ENCODE results near the gene EXD2.
"Not testable (repeated sequence)": the region's sequence is repeated elsewhere in the genome, so short reads cannot be mapped to it uniquely, and the experiment has no call there.

Gene EXD2

GRCh38 chr14:69282448-69282847 is 91.2 kb downstream of the EXD2 start:
- no peak for DNase-seq

GRCh38 chr14:69284170-69284569 is 92.9 kb downstream of the EXD2 start:
- DNase-seq = no peak

DNA sequence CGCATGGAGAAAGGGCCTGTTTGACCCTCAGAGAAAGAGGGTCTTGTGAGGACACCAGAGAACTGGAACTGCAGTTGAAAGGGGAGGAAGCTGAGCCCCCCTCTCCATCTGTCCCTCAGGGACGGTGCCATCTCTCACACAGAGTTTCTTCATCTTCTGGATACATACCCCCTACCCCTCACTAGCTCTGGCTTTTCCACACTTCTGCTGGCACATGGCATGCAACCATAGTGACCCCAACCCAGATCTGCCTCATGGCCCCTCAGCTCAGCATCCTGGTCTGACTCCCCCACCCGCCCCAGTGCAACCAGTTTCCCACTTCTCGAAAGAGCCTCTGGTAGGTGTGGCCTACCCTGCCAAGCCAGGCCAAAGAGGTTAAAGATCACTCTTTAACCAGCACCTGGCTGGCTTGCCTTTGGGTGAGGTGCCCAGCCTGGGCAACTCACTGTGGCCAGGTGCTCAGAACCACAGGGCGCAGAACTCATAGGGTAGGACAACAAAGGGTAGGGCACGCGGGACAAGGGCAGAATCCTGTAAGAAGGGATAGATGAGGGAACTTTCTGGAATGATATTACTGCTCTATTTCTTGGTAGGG is 94.5 kb downstream of the EXD2 start:
- DNase-seq = no peak

GRCh38 chr14:69287098-69288010 is 96.1 kb downstream of the EXD2 start:
- DNase-seq = no peak

GRCh38 chr14:69288011-69288771 is 96.9 kb downstream of the EXD2 start:
- DNase-seq = no peak

DNA sequence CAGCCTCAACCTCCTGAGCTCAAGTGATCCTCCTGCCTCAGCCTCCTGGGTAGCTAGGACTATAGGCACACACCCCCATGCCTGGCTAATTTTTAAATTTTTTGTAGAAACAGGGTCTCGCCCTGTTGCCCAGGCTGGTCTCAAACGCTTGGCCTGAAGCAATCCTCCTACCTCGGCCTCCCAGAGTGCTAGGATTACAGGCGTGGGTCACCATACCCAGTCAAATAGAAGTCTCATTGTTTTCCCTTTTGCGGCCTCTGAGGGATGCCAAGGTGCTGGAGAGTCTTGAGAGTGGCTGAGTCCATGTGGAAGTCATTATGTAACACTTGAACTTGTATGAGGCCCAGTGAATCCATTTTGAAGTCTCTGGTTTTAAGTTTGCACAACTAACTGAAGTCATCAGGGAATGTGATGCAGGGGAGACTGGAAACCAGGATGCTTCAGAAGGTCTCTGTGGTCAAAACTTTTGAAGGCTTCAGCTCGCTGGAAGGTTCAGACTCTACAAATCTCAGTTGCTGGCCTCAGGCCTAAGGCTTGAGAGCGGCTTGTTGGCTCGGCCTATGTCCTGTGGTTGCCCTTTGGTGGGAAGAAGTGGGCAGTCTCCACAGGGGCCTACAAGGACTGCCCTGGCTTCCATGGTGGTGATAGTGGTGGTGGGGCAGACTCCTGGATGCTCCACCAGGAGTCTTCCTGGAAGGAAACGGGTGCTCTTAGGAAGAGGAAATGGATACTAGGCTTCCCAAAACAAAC is 97.8 kb downstream of the EXD2 start:
- no peak for DNase-seq

DNA sequence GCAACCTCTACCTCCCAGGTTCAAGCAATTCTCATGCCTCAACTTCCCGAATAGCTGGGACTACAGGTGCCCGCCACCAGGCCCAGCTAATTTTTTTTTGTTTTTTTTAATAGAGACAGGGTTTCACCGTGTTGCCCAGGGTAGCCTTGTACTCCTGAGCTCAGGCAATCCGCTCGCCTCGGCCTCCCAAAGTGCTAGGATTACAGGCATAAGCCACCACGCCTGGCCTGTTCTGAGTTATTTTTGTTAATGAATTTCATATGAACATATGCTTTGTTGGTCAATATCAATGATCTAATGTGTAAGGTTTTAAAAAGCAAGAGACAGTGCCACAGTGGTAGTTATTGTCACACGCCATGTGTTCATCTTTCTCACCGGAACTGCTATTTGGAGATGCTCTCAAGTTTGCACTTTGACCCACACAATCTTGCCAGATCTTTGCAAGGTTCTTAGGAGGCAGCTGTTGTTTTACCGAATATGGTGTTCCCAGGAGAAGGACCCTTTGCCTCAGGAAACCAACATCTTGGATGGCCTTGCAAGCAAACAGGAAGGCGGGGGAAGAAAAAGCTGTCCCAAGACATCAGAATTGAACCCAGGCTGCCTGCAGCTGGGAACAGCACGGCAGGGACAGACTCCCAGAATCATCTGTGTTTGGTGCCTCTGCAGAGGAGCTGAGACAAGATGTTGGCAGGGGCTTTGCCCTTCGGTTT is 98.7 kb downstream of the EXD2 start:
- DNase-seq = no peak

- not testable (repeated sequence) for DNase-seq
Observed at GRCh38 chr14:69290881-69291280, 99.6 kb downstream of the EXD2 start.

DNA sequence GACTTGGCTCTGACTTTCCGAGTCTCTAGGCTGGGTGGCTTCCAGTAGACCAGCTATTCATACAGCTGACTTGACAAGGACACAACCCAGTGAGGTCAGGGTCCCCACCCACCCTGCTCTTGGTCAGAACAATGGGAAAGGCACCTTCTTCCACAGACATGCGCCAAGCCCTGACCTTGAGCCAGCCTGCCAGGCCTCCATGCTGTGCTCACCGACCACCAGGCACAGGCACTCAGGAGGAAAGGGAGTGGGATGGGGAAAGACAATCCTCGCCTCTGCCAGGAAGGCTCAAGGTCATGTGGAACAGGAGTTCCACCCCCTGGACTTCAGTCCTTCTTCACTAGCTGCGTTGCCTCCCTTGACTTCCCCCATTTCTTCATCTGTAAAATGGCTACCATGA is 100.1 kb downstream of the EXD2 start:
- no peak for DNase-seq

DNA sequence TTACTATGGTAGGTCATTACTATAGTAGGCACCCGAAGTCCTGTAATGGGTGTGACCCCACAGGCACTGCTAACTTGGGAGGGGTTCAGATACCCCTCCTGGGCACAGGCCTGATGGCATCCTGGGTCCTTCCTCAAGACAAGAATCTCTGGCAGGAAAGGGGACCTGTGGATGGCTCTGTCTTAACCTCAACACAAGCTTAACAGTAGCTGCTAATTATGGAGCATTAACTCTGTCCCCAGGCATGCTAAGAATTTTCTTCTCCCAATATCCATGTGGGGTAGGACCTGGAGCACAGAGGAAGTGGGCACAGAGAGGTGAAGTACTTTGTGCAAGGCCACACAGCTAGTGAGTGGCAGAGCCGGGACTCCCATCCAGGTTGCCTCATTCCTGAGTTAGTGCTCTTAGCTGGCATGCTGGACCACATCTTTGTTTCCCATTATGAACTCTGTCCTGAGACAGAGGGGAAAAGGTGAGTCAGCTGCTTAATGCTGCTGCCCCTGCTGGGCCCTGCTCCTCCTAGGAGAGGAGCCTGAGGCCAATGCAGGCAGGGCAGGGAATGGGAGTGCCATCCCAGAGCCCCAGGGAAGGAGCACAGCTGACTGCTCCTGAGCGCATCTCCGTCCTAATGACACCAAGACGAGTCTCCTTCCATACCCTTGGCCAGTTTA is 100.7 kb downstream of the EXD2 start:
- no peak for DNase-seq

Measured in activated CD8-positive, alpha-beta memory T cell treated with anti-CD3 and anti-CD28 coated beads for 24 hours (primary cell).